HUES64 (cell line): ENCODE measurements around the gene FBLN1.
"Not testable (repeated sequence)": the region's sequence is repeated elsewhere in the genome, so short reads cannot be mapped to it uniquely, and the experiment has no call there.

Experiments used
- H3K27ac ChIP-seq: 2 replicates; pipeline ENCODE4 v1.7.0; 2013; ENCODE audit warnings: low read depth, low read length, inconsistent platforms
- H3K27me3 ChIP-seq: 2 replicates; pipeline ENCODE4 v1.6.1; 2013; ENCODE audit warnings: mild to moderate bottlenecking, low read length; ENCODE audit not compliant: insufficient read depth
- H3K36me3 ChIP-seq: 2 replicates; pipeline ENCODE4 v1.6.1; 2013; ENCODE audit warnings: mild to moderate bottlenecking, low read length; ENCODE audit not compliant: insufficient read depth
- H3K4me1 ChIP-seq: 2 replicates; pipeline ENCODE4 v1.6.1; 2013; ENCODE audit warnings: mild to moderate bottlenecking, low read length, moderate library complexity; ENCODE audit not compliant: insufficient read depth
- H3K4me3 ChIP-seq: 2 replicates; pipeline ENCODE4 v1.5.1; 2013; ENCODE audit warnings: mild to moderate bottlenecking, low read length, moderate library complexity
- H3K9ac ChIP-seq: 2 replicates; pipeline ENCODE4 v1.6.1; 2013; ENCODE audit warnings: mild to moderate bottlenecking, low read depth, low read length
- H3K9me3 ChIP-seq: 2 replicates; pipeline ENCODE4 v1.6.1; 2013; ENCODE audit warnings: low read depth, low read length; ENCODE audit not compliant: insufficient read depth
- WGBS: fragments of 150-250, 120-280 bp; methylation state at CpG from one replicate; pipeline ENCODE4 v1.1.7; 2013; ENCODE audit warnings: missing lambda C conversion rate; 5-methylcytosine and 5-hydroxymethylcytosine counted together

FBLN1 gene

DNA sequence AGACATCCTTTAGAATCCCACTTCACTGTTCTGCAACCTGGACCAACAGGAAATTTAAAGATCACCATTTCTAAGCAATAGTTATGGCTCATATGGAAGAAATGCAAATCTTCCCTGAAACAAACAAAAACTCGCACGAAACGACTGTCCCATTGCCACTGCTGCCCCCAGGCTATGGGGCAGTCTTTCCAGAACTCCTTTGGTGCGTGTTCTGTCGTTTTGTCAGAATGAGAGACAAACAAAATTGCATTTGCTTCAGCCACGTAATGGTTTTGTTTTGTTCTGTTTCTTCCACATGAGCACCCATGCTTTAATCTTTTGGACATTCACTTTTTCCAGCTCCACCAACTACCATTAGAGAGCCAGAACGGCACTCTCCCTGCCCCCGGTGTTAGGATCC lies 10.8 kb upstream of the FBLN1 start:
- H3K4me1 ChIP-seq: peaks cover 11% of the 10 kb centered on the region; the same call in 1 of the 2 replicates
- peaks cover 37% of the 10 kb centered on the region for H3K9me3 ChIP-seq
- WGBS: 91% methylated on average over 8 of the region's 8 CpGs
- H3K27ac ChIP-seq: no peak overlapping the region
- no peaks in the 10 kb centered on the region for H3K27me3 ChIP-seq
- no peak overlapping the region for H3K9ac ChIP-seq
- H3K36me3 ChIP-seq: no peaks in the 10 kb centered on the region
- no peak overlapping the region for H3K4me3 ChIP-seq

DNA sequence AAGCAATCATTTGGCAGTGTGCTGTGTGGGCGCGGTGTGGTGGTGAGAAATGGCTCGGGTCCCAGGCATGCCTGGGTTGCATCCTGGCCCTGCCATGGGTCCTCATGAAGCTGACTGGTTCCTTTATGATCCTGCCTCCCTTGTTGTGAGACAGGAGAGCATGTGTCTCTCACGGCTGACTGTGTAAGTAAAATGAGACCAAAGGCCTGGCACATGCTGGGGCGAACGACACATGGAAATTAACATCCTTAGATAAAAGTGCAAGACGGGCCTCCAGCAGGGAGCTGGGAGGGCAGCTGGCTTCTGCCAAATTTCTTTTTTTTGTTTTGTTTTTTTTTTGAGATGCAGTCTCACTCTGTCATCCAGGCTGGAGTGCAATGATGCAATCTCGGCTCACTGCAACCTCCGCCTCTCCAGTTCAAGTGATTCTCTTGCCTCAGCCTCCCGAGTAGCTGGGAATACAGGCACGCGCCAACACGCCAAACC lies 9.4 kb upstream of the FBLN1 start:
- no peaks in the 10 kb centered on the region for H3K27me3 ChIP-seq
- H3K9me3 ChIP-seq: peaks cover 22% of the 10 kb centered on the region
- H3K27ac ChIP-seq: no peak overlapping the region
- H3K36me3 ChIP-seq: no peaks in the 10 kb centered on the region
- no peak overlapping the region for H3K4me3 ChIP-seq
- peaks cover 11% of the 10 kb centered on the region; the same call in 1 of the 2 replicates for H3K4me1 ChIP-seq
- no peak overlapping the region for H3K9ac ChIP-seq
- WGBS: 84% methylated on average over 13 of the region's 13 CpGs

DNA sequence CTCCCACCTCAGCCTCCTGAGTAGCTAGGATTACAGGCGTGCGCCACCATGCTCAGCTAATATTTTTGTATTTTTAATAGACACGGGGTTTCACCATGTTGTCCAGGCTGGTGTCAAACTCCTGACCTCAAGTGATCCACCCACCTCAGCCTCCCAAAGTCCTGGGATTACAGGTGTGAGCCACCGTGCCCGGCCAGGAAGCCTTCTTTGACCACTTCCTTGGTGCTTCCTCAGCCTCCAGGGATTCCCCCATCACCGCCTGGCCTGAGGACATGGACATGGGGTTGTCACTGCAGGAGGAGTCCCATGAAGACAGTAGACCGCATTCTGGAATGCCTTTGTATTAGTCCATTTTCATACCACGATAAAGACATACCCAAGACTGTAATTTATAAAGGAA lies 8.4 kb upstream of the FBLN1 start:
- Histone ChIP-seq H3K4me1 (peaks cover 11% of the 10 kb centered on the region; the same call in 1 of the 2 replicates), H3K9me3 (peaks cover 14% of the 10 kb centered on the region; the same call in 1 of the 2 replicates)
- H3K9ac ChIP-seq, H3K36me3 ChIP-seq, H3K27ac ChIP-seq, H3K27me3 ChIP-seq, H3K4me3 ChIP-seq: not testable (repeated sequence)
- 86% methylated on average over 6 of the region's 8 CpGs for WGBS

DNA sequence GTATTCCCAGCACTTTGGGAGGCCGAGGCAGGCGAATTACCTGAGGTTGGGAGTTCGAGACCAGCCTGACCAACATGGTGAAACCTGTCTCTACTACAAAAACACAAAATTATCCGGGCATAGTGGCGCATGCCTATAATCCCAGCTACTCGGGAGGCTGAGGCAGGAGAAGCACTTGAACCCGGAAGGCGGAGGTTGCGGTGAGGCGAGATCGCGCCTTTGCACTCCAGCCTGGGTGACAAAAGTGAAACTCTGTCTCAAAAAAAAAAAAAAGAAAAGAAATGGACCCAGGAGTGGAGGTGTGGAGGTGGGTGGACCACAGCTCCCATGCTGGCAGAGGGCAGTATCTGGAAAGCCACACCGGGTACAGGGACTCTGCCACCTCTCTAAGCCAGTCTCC lies 7.1 kb upstream of the FBLN1 start:
- H3K4me3 ChIP-seq, H3K27me3 ChIP-seq, H3K36me3 ChIP-seq, H3K9ac ChIP-seq, H3K27ac ChIP-seq, H3K9me3 ChIP-seq: not testable (repeated sequence)
- peaks cover 11% of the 10 kb centered on the region; the same call in 1 of the 2 replicates for H3K4me1 ChIP-seq
- WGBS: 94% methylated on average over 13 of the region's 13 CpGs

DNA sequence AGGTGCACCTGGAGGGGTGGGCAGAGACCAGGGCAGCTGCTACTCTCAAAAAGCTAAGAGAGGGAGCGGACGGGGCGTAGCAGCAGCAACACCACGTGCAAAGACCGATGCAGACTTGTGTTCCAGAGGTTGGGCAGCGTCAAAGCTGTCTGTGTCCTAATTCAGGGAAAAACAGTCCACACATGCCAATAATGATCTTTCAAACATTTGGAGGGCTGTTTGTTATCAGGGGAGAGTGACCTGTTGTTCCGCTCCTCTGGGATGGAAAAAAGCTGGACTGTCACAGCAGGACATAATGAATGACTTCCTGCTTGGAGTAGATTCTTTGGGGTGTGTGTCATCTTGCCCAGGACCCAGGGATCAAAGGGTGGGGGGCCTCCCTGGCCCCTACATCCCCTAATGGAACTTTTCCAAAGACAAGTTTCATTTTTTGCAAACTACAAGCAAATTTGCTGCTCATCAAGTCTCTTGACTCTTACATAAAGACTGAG lies 6.2 kb upstream of the FBLN1 start:
- H3K36me3 ChIP-seq: no peaks in the 10 kb centered on the region
- H3K4me1 ChIP-seq: peaks cover 11% of the 10 kb centered on the region; the same call in 1 of the 2 replicates
- no peaks in the 10 kb centered on the region for H3K27me3 ChIP-seq
- no peak overlapping the region for H3K27ac ChIP-seq
- WGBS: 66% methylated on average over 7 of the region's 7 CpGs
- H3K9ac ChIP-seq: 0 out of 2 replicates have a peak overlapping the region, but pooled peaks have one; percentile 2
- H3K4me3 ChIP-seq: no peak overlapping the region
- no peaks in the 10 kb centered on the region for H3K9me3 ChIP-seq

DNA sequence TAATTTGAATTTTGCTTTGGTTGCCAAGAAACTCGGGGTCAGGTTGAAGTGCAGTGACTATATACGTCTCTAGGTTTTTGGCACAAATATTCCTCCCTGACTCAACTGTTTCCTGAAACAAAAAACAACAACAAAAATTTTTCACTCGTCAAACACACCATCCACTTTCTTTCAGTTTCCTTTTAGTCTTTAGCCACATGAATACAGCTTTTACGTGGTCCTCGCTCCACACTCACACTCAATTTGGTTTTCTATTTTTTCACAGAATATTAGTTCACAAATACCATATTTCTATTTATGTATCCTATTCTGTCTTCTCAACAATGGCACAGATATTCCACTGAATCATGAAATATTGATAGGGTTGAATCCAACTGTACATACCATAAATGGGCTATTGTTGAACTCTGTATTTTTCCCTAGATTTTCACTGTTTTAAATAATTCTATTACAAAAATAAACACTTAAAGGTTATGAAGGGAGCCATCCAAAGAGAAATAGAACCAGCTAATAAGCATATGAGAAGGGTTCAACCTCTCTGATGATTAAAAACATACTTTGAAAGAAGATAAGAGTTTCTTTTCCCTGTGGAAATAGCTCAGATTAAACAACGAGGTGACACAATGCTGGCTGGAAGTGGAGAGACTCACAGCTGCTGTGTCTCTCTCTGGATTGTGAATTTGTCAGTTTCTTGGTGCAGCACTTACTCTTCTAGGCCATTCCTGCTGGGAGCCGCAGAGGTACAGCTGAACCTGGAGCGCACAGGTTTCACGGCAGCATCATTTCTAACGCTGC lies 5.1 kb upstream of the FBLN1 start:
- peaks cover 15% of the 10 kb centered on the region for H3K4me1 ChIP-seq
- H3K4me3 ChIP-seq: no peak overlapping the region
- H3K9me3 ChIP-seq: no peaks in the 10 kb centered on the region
- H3K9ac ChIP-seq: no peak overlapping the region
- H3K27me3 ChIP-seq: no peaks in the 10 kb centered on the region
- no peaks in the 10 kb centered on the region for H3K36me3 ChIP-seq
- no peak overlapping the region for H3K27ac ChIP-seq
- WGBS: 85% methylated on average over 10 of the region's 10 CpGs

DNA sequence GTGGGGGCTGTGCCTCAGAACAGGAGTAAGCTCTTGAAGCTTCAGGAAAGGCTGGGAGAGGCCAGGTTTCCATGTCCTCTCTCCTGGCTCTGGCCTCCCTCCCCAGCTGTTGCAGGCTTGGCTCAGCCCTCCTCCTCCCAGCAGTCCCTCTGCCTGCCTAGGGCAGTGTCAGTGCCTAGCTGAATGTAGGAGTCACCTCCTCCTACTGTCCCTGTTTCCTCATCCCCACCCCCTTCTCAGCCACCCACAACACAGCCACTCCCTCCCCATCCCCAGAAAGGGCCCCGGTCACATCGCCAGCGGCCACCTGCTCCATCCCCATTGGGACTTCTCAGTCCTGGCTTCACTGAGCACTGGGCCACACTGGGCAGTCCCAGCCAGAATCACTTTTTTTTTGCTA lies 2.9 kb upstream of the FBLN1 start:
- no peaks in the 10 kb centered on the region for H3K9me3 ChIP-seq
- H3K27me3 ChIP-seq: no peaks in the 10 kb centered on the region
- H3K36me3 ChIP-seq: no peaks in the 10 kb centered on the region
- no peak overlapping the region for H3K4me3 ChIP-seq
- peaks cover 15% of the 10 kb centered on the region for H3K4me1 ChIP-seq
- no peak overlapping the region for H3K9ac ChIP-seq
- H3K27ac ChIP-seq: no peak overlapping the region
- WGBS: 69% methylated on average over 3 of the region's 3 CpGs

DNA sequence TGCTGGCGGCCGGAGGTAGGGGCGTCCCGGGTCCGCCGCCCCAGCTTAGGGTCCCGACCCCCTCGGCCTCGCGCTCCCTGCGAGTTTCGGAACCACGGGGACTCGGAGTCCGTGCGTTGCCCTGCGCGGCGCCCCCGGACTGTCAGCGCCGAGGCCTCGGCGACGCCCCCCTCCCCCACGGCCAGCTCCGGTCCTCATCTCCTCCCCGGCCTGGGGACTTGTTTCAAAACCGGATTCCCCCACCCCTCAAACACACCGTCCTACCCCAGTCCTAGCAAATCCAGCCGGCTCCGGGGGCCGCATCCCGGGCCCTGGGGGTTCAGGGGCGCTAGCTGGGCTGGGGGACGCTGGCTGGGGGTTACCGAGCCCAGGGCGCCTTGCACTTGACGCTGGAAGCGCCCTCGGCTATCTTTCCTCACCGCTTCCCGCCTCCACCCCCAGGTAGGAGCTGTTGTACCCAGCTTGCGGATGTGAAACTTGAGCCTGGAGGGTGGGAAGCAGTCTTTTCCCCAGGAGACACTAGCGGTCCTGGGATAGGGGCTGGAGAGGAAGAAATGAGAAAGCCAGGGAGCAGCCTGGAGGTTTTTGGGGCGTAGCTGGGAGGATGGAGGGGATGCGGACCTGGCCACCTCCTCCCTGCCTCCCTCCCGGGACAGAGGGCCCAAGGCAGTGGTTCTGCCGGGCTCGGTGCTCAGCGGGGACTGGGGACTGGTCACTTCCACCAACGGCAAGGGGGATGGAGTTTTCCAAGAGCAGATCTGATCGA lies 550 bp downstream of the FBLN1 start:
- no peaks in the 10 kb centered on the region for H3K36me3 ChIP-seq
- peaks cover 22% of the 10 kb centered on the region for H3K4me1 ChIP-seq
- H3K4me3 ChIP-seq: peak overlapping the region; percentile 89
- H3K9me3 ChIP-seq: no peaks in the 10 kb centered on the region
- peak overlapping the region; percentile 92 for H3K27ac ChIP-seq
- H3K9ac ChIP-seq: peak overlapping the region; percentile 76
- under 1% methylated on average over 53 of the region's 53 CpGs for WGBS
- no peaks in the 10 kb centered on the region for H3K27me3 ChIP-seq

DNA sequence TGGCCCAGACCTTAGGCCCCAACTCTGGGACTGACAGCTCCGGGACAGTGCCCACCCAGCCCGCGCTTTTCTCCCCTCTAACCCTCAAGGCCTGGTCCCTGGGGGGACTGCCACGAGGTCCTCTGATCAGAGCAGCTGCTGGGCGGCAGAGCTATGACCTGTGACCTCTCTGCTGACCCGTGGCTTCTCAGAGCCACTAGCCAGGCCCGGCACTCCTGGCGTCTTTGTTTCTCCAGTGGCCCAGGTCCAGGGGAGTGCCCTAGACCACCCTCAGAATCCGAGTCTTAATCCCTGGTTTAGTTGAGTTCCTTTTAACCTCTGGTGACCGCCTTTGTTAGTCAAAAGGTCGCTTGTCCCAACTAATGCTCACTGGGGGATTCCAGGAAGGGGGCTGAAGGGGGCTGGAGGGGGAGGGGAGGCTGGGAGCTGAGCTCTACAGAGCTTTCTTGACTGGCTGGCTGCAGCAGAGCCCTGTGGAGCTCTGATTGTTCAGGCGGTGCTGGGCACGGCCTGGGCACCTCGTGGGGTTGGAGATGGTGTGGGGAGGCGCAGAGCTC lies 1.2 kb downstream of the FBLN1 start:
- H3K27ac ChIP-seq: peak overlapping the region; percentile 92
- H3K4me3 ChIP-seq: peak overlapping the region; percentile 89
- no peaks in the 10 kb centered on the region for H3K36me3 ChIP-seq
- H3K9ac ChIP-seq: peak overlapping the region; percentile 76
- H3K27me3 ChIP-seq: no peaks in the 10 kb centered on the region
- under 1% methylated on average over 15 of the region's 15 CpGs for WGBS
- peaks cover 27% of the 10 kb centered on the region for H3K4me1 ChIP-seq
- no peaks in the 10 kb centered on the region for H3K9me3 ChIP-seq

DNA sequence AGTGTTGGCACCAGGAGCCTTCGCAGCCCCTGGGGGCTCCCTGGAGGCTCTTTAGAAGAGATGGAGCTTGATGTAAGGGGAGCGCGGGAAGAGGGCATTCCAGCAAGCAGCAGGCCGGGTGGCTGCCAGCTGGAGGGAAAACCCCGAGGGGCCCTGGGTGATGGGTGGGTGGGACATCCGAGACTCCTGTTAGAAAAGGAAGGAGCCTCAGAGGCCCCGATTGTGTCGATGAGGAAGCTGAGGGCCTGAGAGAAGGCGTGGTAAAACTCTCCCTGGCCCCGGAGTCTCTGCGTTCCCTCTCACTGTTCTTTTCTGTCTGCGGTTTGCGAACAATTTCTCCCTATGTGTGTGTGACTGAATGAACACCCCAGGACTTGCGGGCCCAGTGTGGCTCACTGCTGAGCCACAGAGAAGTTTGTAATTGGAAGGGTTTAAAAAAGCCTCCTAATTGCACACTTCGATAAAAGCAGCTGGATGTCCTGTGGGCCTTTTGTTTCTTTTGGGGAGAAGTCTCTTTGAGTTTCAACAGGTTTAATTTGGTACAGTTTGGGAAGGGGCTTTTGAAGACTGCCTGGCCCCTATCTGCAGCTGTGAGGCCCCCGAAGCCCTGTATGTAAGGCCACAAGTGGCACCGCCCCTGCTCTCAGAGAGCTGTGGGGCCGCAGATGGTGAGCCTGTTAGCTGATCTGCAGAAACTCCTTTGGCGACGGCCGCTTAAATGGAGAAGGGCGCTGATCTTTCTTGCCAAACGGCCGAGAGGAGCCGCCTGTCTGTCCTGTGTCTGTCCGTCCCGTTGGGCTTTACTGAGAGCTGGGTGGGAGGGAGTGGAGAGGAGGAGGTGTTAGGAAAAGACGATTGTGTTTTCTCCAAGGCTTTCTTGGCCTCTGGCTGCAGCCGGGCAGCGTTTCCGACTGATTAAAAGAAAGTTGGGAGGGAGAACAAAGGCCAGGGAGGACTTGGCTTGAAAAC lies 2.0 kb downstream of the FBLN1 start:
- Histone ChIP-seq H3K27me3 (no peaks in the 10 kb centered on the region), H3K9me3 (no peaks in the 10 kb centered on the region), H3K27ac (peak overlapping the region; percentile 92), H3K36me3 (no peaks in the 10 kb centered on the region), H3K9ac (peak overlapping the region; percentile 76), H3K4me3 (peak overlapping the region; percentile 89), H3K4me1 (peaks cover 33% of the 10 kb centered on the region)
- 3% methylated on average over 31 of the region's 31 CpGs for WGBS
